GM12801 (cell line): Measurements from ENCODE around the gene NRN1.

Experiments
- TF ChIP-seq, protein P1 (sequence below): IDR thresholded peaks from one replicate; pipeline ENCODE4 v1.5.1; 2011; ENCODE audit warnings: control low read depth; ENCODE audit not compliant: insufficient read length; ENCODE audit errors: extremely low read depth

Gene NRN1, protein sequence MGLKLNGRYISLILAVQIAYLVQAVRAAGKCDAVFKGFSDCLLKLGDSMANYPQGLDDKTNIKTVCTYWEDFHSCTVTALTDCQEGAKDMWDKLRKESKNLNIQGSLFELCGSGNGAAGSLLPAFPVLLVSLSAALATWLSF

DNA sequence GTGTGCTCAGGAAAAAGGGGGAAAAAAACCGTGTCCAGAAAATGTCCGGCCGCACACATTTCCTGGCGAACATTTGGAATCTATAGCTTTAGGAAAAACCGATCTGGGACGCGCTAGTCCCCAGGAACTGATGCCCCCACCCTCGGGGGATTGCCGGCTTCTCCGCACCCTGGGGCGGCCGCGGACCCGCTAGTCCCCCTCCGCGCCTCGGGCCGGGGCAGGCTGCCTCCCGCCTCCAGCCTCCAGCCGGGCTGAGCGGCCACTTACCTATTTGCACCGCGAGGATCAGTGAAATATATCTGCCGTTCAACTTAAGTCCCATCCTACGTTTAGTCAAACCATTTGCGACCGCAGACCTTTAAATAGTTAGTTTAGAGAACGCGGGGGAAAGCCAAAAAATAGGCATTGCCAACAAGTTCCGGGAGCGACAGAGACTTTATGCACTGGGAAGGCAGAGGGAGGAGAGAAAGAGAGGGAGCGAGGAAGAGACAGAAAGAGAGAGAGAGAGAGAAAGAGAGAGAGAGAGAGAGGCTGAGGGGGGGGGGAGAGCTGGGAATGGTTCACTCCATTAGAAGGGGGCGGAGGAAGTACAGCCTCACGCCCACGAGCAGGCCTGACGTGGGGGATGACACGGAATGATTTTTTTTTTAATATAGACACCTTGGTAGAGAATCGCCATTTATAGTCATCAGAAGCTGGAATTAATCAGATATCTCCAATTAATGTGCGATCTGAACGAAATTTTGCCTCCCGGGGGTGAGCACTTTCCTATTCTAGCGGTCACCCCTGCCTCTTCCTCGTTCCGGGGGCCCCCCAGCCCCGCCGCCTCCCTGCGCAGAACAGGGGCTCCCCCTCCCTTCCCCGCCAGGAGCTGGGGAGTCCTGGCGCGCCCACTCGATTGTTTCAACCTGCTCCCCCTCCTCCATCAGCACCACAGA, at the start of gene NRN1:
Gene NRN1, minus strand, starts transcription at position 498 of the 938 bp plus-strand sequence. Its CDS starts 176 bp downstream, at position 322.
- TF ChIP-seq, protein P1, sequence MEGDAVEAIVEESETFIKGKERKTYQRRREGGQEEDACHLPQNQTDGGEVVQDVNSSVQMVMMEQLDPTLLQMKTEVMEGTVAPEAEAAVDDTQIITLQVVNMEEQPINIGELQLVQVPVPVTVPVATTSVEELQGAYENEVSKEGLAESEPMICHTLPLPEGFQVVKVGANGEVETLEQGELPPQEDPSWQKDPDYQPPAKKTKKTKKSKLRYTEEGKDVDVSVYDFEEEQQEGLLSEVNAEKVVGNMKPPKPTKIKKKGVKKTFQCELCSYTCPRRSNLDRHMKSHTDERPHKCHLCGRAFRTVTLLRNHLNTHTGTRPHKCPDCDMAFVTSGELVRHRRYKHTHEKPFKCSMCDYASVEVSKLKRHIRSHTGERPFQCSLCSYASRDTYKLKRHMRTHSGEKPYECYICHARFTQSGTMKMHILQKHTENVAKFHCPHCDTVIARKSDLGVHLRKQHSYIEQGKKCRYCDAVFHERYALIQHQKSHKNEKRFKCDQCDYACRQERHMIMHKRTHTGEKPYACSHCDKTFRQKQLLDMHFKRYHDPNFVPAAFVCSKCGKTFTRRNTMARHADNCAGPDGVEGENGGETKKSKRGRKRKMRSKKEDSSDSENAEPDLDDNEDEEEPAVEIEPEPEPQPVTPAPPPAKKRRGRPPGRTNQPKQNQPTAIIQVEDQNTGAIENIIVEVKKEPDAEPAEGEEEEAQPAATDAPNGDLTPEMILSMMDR, result no peak

DNA sequence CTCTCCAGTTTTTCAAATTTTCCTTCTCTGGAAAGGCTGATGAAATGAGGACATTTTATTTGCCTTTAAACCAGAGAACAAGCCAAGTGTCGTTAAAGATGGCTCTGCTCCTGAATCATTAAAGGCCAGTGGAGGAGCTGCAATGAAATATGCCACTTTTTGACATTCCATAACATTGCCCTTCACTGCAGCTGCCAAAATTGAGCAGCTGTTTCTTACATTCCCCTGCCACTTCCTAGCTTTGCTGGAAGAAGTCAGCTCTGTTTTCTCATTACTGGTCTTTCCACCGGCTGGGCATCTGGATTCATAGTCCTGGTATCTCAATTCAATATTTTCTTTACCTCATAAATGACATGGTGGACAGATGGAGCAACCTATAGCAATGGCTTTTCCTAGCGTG, 45.5 kb upstream of the NRN1 start:
- TF ChIP-seq, protein P1, result no peak

DNA sequence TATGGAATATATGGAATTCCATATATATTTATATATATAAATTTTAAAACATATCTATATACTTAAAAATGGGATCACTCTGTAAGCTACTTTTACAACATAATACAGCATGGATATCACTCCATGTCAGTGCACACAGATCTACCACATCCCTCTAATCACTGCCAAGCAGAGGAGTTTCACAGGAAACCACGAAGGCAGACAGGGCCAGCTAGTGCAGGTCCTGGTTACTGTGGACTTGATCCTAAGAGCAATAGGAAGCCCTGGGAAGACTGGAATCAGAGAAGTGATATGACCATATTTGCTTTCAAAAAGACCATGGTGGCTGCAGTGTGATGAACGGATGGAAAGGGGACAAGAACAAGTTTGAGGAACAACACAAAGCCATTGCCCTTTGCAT, 40.0 kb upstream of the NRN1 start:
- TF ChIP-seq, protein P1, result no peak

DNA sequence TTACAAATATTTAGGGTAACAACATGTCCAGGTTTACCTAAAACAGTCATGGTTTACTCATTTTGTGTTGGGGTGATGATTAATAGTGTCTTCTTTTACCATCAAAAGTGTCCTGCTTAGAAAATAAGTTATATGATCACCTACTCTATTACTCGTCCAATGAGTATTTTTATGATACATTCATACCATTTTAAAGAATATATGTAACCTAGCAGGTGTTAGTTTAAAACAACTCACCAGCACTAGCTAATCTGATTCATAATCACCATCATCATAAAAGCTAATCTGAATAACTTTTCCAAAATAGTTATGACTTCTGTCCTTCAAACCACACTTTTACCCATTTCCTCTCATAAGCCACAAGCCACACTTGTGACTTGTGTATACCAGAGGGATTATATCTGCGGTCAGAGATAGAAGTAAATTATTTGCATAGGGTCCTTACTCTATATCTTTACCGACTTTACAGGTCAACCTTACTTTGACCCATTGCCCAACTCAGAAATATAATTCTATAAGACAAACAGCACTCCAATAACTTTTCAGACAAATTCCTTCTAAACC, 33.3 kb upstream of the NRN1 start:
- TF ChIP-seq, protein P1, result no peak

DNA sequence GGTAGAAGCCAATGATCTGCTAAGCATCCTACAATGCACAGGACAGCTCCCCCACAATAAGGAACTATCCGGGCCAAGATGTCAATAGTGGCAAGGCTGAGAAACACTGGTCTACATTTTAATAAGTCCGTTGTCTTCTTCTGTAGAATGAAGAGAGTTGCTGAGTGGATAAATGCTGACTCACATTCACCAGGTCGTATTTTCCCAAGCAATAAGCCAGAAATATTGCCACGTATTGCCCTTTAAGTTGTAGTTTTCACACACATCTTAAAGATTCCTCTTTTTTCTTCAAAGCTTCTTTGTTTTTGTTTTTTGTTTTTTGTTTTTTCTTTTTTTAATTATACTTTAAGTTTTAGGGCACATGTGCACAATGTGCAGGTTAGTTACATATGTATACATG, 30.5 kb upstream of the NRN1 start:
- TF ChIP-seq, protein P1, result no peak

DNA sequence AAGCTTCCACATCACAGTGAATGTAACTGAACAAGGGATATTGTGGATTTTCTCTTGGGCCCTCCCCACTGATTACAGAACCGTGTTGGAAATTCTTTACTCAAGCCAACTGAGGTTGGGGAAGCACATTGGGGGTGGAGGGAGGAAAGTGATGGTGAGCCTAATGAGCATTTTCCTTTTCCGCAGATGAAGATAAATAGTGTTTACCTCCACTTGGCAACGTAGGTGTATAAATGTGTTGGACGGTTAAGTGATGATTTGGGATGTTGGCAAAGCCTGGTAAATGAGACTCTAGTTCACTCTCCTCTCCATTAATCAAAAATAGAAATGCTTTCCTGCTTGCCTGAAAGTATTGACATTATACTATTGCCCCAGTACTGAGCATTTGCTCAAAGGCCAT, 27.1 kb upstream of the NRN1 start:
- TF ChIP-seq, protein P1, result no peak

DNA sequence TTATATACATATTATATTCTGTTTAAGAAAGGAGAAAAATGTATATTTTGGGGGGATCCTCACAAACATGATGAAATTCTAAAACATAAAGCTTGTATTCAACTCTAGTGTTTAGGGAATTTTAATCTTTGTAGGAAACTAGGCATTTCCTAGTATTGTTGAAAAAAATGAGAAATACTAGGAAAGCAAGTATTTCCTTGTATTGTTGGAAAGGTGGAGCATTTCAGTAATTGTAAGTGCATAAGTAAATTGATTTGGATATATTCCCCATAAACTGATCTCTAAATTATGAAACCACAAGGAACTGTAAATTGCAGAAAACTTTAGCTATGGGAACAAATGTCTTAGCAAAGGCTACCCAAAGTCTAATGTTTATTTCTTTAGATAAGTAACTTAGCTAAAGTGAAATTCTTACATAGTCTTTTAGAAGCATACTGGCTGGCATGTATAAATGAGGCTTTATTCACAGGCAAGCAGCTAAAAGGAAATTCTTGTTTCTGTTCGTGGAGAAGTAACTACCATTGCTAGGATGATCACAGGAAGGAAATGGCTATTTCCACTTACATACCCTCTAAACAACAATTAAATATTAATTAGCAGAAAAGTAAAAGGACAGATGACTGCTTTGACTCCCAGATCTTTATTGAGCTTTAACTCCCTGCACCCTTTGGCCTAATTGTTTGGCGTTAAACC, 19.9 kb upstream of the NRN1 start:
- TF ChIP-seq, protein P1, result no peak
